Testis (tissue), 2 donors: Measurements from ENCODE around the gene WDFY4.

Experiments used
- POLR2A ChIP-seq: fragments of 450-650 bp; IDR thresholded peaks from one replicate; pipeline ENCODE4 v1.6.1; 2017; ENCODE audit warnings: antibody characterized with exemption, mild to moderate bottlenecking, moderate library complexity
- TF ChIP-seq, protein P1 (sequence below), 3 experiments: fragments of 450-650 bp in 2 of 3; fragments of 200-600 bp in 1 of 3; sonication (generic) in 1 of 3; IDR thresholded peaks; one replicate each; pipeline ENCODE4 v1.5.1; 2016 to 2019; ENCODE audit warnings: antibody characterized with exemption in 3 of 3, mild to moderate bottlenecking in 2 of 3, moderate library complexity in 1 of 3

DNA sequence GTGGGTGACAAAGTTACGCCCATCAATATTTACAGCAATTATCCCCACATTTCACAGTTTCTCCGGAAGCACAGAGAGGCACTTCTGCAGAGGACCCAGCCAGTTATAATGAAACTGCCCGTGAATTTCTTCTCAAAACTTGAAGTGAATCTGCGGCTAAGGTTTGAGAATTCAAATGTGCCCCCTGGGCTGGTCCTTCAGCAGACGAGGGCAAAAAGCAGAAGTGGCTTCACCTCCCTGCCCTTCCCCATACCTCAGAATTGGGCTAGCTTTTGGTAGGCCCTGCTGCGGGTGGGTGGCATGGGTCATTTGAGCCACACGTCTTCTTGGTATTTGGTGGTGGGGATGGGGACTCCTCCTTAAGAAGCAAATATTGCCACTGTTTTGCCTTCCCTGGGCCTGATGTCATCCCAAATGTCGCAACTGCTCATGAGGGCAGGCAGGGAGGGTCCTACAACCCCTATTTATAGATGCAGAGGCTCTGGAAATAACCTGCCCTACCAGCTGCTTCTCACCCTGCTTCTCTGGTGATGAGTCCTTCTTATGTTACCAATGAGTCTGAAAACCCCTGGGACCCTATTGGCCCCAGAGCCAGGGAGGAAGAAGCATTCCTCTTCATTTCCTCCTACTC lies 16.6 kb upstream of the WDFY4 start:
- TF ChIP-seq, protein P1, sequence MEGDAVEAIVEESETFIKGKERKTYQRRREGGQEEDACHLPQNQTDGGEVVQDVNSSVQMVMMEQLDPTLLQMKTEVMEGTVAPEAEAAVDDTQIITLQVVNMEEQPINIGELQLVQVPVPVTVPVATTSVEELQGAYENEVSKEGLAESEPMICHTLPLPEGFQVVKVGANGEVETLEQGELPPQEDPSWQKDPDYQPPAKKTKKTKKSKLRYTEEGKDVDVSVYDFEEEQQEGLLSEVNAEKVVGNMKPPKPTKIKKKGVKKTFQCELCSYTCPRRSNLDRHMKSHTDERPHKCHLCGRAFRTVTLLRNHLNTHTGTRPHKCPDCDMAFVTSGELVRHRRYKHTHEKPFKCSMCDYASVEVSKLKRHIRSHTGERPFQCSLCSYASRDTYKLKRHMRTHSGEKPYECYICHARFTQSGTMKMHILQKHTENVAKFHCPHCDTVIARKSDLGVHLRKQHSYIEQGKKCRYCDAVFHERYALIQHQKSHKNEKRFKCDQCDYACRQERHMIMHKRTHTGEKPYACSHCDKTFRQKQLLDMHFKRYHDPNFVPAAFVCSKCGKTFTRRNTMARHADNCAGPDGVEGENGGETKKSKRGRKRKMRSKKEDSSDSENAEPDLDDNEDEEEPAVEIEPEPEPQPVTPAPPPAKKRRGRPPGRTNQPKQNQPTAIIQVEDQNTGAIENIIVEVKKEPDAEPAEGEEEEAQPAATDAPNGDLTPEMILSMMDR (IDR thresholded peaks at IDR 0.05), result no peak
- no peak for TF ChIP-seq POLR2A
